ENCODE measurements around the gene MTMR1.

MTMR1 gene

GRCh38 chrX:150805736-150806135 is 112.5 kb downstream of the MTMR1 start:
- no peak for DNase-seq

- DNase-seq, result no peak
Observed at GRCh38 chrX:150806827-150807226, 113.6 kb downstream of the MTMR1 start.

GRCh38 chrX:150813922-150814321 is 120.7 kb downstream of the MTMR1 start:
- no peak for DNase-seq
